Breast epithelium (tissue), 4 donors: ENCODE results near the gene RCOR2. TPM values are rescaled to one million over a fixed set of nuclear protein-coding genes. Genes with fewer than 3 reads are reported as not detected.
"Not testable (repeated sequence)": the region's sequence is repeated elsewhere in the genome, so short reads cannot be mapped to it uniquely, and the experiment has no call there.

ENCODE experiments used
- DNase-seq, 2 donors: peaks; one replicate each; pipeline ENCODE4 v3.0.0-alpha.2; 2019; ENCODE audit warnings: low spot score in 2 of 2
- H3K27ac ChIP-seq, 2 donors: fragments of 200-600 bp; sonication (generic) in 1 of 2; one replicate each; pipeline ENCODE4 v1.5.1; 2016 to 2019; ENCODE audit warnings: mild to moderate bottlenecking in 1 of 2
- H3K27me3 ChIP-seq, 2 donors: fragments of 200-600 bp; sonication (generic) in 1 of 2; one replicate each; pipeline versions ENCODE4 v1.5.1 to v1.6.0; 2017 to 2019; ENCODE audit warnings: control low read depth in 1 of 2, mild to moderate bottlenecking in 1 of 2
- H3K36me3 ChIP-seq: fragments of 200-600 bp; one replicate; pipeline ENCODE4 v1.5.1; 2019
- H3K4me1 ChIP-seq, 2 donors: fragments of 200-600 bp; sonication (generic); one replicate each; pipeline ENCODE4 v1.5.1; 2016 to 2019; ENCODE audit warnings: control low read depth in 1 of 2
- H3K4me3 ChIP-seq, 3 donors: fragments of 200-600 bp; sonication (generic); 1 replicate in 2 of 3; 2 replicates in 1 of 3; pipeline ENCODE4 v1.5.1; 2016 to 2019; ENCODE audit warnings: mild to moderate bottlenecking in 3 of 3, moderate library complexity in 2 of 3
- H3K9me3 ChIP-seq, 2 donors: fragments of 200-600 bp; sonication (generic) in 1 of 2; one replicate each; pipeline ENCODE4 v1.5.1; 2016 to 2019; ENCODE audit warnings: control low read depth in 1 of 2
- CTCF ChIP-seq, 3 donors: fragments of 450-650 bp; IDR thresholded peaks; one replicate each; pipeline ENCODE4 v1.5.1; 2016 to 2017; ENCODE audit warnings: antibody characterized with exemption in 3 of 3, mild to moderate bottlenecking in 3 of 3, moderate library complexity in 3 of 3
- POLR2A ChIP-seq: fragments of 450-650 bp; IDR thresholded peaks from one replicate; pipeline ENCODE4 v1.6.1; 2016; ENCODE audit warnings: antibody characterized with exemption, mild to moderate bottlenecking, moderate library complexity
- POLR2AphosphoS5 ChIP-seq, 3 donors: sonication (generic); formaldehyde crosslinking; IDR thresholded peaks; one replicate each; pipeline ENCODE4 v1.6.1; 2017; ENCODE audit warnings: antibody characterized with exemption in 3 of 3
- intact Hi-C: fragments of 100-400 bp; cut with DNase I; formaldehyde crosslinking; loops from one replicate; pipeline ENCODE4 v1.15.1; 2023; ENCODE audit warnings: low total_unique reads
- total RNA-seq, 3 donors: library from RNA; depleted of rRNA; stranded (reverse); fragments of >200 nt; gene quantifications; one replicate each; pipeline ENCODE4 v1.1.0, GENCODE V29; 2016

Gene RCOR2
- total RNA-seq, 3 donors from 2014 or later, result 0.16 to 0.33 (median 0.29) TPM

DNA sequence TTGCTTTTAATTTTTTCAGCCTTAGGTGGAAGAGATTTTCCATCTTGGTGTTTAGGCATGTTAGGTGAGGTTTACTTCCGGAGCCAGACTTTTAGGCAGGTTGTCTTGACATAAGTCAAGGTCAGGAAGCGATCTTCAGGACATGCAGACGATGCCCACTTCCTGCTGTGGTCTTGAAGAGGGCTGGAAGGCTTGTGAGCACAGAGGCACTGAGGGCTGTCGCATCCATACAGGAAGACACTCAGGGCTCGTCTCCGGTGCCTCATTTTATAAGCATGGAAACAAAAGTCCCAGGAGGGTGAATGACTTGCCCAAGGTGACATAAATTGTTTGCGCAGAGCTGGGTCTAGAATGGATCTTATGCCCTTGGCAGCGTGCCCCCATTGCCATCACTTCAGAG lies 47.3 kb downstream of the RCOR2 start:
- H3K4me3 ChIP-seq, result no peak overlapping the region
- no peaks in the 10 kb centered on the region for H3K9me3 ChIP-seq
- H3K36me3 ChIP-seq, result no peaks in the 10 kb centered on the region
- no peaks in the 10 kb centered on the region for H3K27me3 ChIP-seq
- intact Hi-C loops, result no loop called here
- H3K27ac ChIP-seq, result peak overlapping the region; percentile 74 to 75
- TF ChIP-seq CTCF (IDR thresholded peaks at IDR 0.05) (no peak), POLR2AphosphoS5 (IDR thresholded peaks at IDR 0.05) (no peak), POLR2A (no peak)
- no peak for DNase-seq
- H3K4me1 ChIP-seq, result peaks cover 15 to 53% of the 10 kb centered on the region in 2 donors

GRCh38 chr11:63869171-63869591 lies 47.8 kb downstream of the RCOR2 start:
- no peak for TF ChIP-seq POLR2A
- no peak for TF ChIP-seq CTCF (IDR thresholded peaks at IDR 0.05)
- no peak for TF ChIP-seq POLR2AphosphoS5 (IDR thresholded peaks at IDR 0.05)
- H3K9me3 ChIP-seq, result no peaks in the 10 kb centered on the region
- H3K4me3 ChIP-seq, result no peak overlapping the region
- H3K4me1 ChIP-seq, result peaks cover 15 to 48% of the 10 kb centered on the region in 2 donors
- H3K27ac ChIP-seq, result peak overlapping the region; percentile 74 to 75
- no peaks in the 10 kb centered on the region for H3K36me3 ChIP-seq
- intact Hi-C loops, result no loop called here
- no peak for DNase-seq
- no peaks in the 10 kb centered on the region for H3K27me3 ChIP-seq

GRCh38 chr11:63868399-63869064 lies 48.4 kb downstream of the RCOR2 start:
- H3K27me3 ChIP-seq, result no peaks in the 10 kb centered on the region
- H3K27ac ChIP-seq, result peak overlapping the region; percentile 74 to 75
- no peaks in the 10 kb centered on the region for H3K36me3 ChIP-seq
- TF ChIP-seq POLR2AphosphoS5 (IDR thresholded peaks at IDR 0.05) (no peak), POLR2A (no peak), CTCF (IDR thresholded peaks at IDR 0.05) (no peak)
- no peaks in the 10 kb centered on the region for H3K9me3 ChIP-seq
- peaks cover 15 to 44% of the 10 kb centered on the region in 2 donors for H3K4me1 ChIP-seq
- intact Hi-C loops, result no loop called here
- no peak for DNase-seq
- H3K4me3 ChIP-seq, result no peak overlapping the region

GRCh38 chr11:63867511-63867910 lies 49.5 kb downstream of the RCOR2 start:
- TF ChIP-seq CTCF (IDR thresholded peaks at IDR 0.05), result no peak
- TF ChIP-seq POLR2AphosphoS5 (IDR thresholded peaks at IDR 0.05), result no peak
- TF ChIP-seq POLR2A, result no peak
- Histone ChIP-seq H3K9me3 (no peaks in the 10 kb centered on the region), H3K4me3 (no peak overlapping the region), H3K36me3 (no peaks in the 10 kb centered on the region), H3K27ac (peak overlapping the region; percentile 72 to 74), H3K27me3 (no peaks in the 10 kb centered on the region), H3K4me1 (peaks cover 15 to 41% of the 10 kb centered on the region in 2 donors)
- DNase-seq, result no peak
- intact Hi-C loops, result no loop called here

DNA sequence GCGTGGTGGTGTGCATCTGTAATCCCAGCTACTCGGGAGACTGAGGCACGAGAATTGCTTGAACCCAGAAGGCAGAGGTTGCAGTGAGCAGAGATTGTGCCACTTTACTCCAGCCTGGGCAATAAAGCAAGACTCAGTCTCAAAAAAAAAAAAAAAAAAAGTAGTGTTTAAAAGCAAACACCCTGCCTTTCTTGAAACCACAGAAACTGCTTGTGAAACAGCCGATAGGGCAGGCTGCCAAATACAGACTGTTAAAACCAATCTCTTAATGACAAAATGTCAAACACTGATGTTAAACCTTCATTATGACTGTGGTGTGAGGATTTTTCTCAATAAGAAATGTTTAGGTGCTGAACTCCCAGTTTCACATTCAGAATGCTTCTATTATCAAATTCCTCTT lies 50.8 kb downstream of the RCOR2 start:
- intact Hi-C loops, result no loop called here

DNA sequence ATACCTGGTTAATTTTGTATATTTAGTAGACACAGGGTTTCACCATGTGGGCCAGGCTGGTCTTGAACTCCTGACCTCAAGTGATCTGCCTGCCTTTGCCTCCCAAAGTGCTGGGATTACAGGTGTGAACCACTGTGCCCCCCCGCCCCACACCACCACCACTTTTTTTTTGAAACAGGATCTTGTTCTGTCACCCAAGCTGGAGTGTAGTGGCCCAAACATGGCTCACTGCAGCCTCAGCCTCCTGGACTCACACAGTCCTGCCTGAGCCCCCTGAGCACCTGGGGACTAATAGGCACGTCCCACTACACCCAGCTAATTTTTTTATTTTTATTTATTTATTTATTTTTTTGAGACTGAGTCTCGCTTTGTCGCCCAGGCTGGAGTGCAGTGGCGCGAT lies 53.3 kb downstream of the RCOR2 start:
- H3K27ac ChIP-seq, result peak overlapping the region in 1 of 2 donors; percentile 79
- H3K9me3 ChIP-seq, H3K27me3 ChIP-seq, H3K36me3 ChIP-seq, intact Hi-C loops, DNase-seq, H3K4me1 ChIP-seq, H3K4me3 ChIP-seq: not testable (repeated sequence)

More for the DNA sequence above, 50.8 kb downstream of the RCOR2 start:
- H3K27ac ChIP-seq, result peak overlapping the region; percentile 41 to 74
- peaks cover 15 to 32% of the 10 kb centered on the region in 2 donors for H3K4me1 ChIP-seq
- no peaks in the 10 kb centered on the region for H3K36me3 ChIP-seq
- no peaks in the 10 kb centered on the region for H3K9me3 ChIP-seq
- no peaks in the 10 kb centered on the region for H3K27me3 ChIP-seq
- peak in 1 of 2 donors; percentile 51 for DNase-seq
- TF ChIP-seq POLR2AphosphoS5 (IDR thresholded peaks at IDR 0.05) (no peak), CTCF (IDR thresholded peaks at IDR 0.05) (no peak), POLR2A (no peak)
- no peak overlapping the region for H3K4me3 ChIP-seq
